ENCODE data around the gene PHYHD1. TPM values are rescaled to one million over a fixed set of nuclear protein-coding genes. Genes with fewer than 3 reads are reported as not detected.

The PHYHD1 gene
- polyA plus RNA-seq, 2 of the 4 experiments (the other 2 are of a cell fraction): not detected

DNA sequence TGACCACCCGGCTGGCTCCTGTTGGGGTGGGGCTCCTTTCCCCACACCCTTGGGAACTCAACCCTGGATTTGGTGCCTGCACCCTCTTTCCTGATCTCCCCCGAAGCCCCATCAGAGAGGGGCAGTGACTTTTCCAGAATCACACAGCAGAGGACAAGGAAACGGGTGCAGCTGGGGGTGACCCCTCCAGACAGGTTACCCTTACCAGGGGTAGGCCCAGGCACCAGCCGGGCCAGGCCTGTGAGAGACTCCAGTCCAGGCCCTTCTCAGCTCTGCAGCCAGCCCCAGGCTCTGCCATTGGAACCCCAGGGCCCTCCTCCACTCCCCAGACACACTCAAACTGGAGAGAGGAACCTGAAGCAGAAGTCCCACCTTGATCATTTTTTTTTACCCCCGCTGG lies 19.0 kb upstream of the PHYHD1 start:
- DNase-seq (ENCODE audit: low read depth in 1 of 2, low spot score in 1 of 2) (no peak), FAIRE-seq (no peak), ATAC-seq (peak in 1 of 2 experiments; percentile 8; a peak in 2 of 6 replicates)
- Histone ChIP-seq H3K4me1 (peaks cover 47% of the 10 kb centered on the region), H3K4me2 (no peak overlapping the region), H3K4me3 (no peak overlapping the region), H3K9me3 (no peaks in the 10 kb centered on the region), H3K27ac (peak overlapping the region; percentile 57 to 63; a peak in 5 of 6 replicates)
- TF ChIP-seq GATA3 (IDR thresholded peaks at IDR 0.05; ENCODE audit: borderline replicate concordance) (no peak), EP300 (IDR thresholded peaks at IDR 0.05) (no peak), HOXA7 (CRISPR knock-in tag; IDR thresholded peaks at IDR 0.05) (no peak), ZFP36 (IDR thresholded peaks at IDR 0.05; ENCODE audit: borderline replicate concordance, partially characterized antibody) (no peak), HOXB13 (CRISPR knock-in tag; IDR thresholded peaks at IDR 0.05; ENCODE audit: low read depth) (no peak), FOSB (CRISPR knock-in tag; IDR thresholded peaks at IDR 0.05) (no peak), BHLHE40 (IDR thresholded peaks at IDR 0.05; ENCODE audit: low read depth, low read length) (no peak), FOXS1 (CRISPR knock-in tag; IDR thresholded peaks at IDR 0.05) (no peak), POLR2AphosphoS2 (conservative IDR thresholded peaks at IDR 0.05; ENCODE audit: low read length) (no peak), JUNB (IDR thresholded peaks at IDR 0.05) (no peak), CHD4 (IDR thresholded peaks at IDR 0.05; ENCODE audit: borderline replicate concordance) (no peak), RNF2 (IDR thresholded peaks at IDR 0.05; ENCODE audit: borderline replicate concordance, low read depth) (no peak), NR3C1 (IDR thresholded peaks at IDR 0.05) (no peak), KDM5A (IDR thresholded peaks at IDR 0.05) (no peak), TFCP2L1 (CRISPR knock-in tag; IDR thresholded peaks at IDR 0.05) (no peak)
- TF ChIP-seq, protein P1, sequence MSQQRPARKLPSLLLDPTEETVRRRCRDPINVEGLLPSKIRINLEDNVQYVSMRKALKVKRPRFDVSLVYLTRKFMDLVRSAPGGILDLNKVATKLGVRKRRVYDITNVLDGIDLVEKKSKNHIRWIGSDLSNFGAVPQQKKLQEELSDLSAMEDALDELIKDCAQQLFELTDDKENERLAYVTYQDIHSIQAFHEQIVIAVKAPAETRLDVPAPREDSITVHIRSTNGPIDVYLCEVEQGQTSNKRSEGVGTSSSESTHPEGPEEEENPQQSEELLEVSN (IDR thresholded peaks at IDR 0.05; ENCODE audit: borderline replicate concordance, low read depth): no peak
- TF ChIP-seq, protein P2, sequence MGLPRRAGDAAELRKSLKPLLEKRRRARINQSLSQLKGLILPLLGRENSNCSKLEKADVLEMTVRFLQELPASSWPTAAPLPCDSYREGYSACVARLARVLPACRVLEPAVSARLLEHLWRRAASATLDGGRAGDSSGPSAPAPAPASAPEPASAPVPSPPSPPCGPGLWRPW (IDR thresholded peaks at IDR 0.05): no peak
- TF ChIP-seq, protein P3, sequence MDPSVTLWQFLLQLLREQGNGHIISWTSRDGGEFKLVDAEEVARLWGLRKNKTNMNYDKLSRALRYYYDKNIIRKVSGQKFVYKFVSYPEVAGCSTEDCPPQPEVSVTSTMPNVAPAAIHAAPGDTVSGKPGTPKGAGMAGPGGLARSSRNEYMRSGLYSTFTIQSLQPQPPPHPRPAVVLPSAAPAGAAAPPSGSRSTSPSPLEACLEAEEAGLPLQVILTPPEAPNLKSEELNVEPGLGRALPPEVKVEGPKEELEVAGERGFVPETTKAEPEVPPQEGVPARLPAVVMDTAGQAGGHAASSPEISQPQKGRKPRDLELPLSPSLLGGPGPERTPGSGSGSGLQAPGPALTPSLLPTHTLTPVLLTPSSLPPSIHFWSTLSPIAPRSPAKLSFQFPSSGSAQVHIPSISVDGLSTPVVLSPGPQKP (IDR thresholded peaks at IDR 0.05; ENCODE audit: low read depth, low read length): no peak
- TF ChIP-seq, protein P4, sequence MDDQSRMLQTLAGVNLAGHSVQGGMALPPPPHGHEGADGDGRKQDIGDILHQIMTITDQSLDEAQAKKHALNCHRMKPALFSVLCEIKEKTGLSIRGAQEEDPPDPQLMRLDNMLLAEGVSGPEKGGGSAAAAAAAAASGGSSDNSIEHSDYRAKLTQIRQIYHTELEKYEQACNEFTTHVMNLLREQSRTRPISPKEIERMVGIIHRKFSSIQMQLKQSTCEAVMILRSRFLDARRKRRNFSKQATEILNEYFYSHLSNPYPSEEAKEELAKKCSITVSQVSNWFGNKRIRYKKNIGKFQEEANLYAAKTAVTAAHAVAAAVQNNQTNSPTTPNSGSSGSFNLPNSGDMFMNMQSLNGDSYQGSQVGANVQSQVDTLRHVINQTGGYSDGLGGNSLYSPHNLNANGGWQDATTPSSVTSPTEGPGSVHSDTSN (IDR thresholded peaks at IDR 0.05): no peak
- ChIA-PET CTCF (interaction anchor here (3.3 kb wide), 1 partner anchor 26 kb away, joined by 22 read pairs; no protein-coding TSS in a partner anchor), POLR2A (no interaction called here)
- WGBS (ENCODE audit: missing lambda C conversion rate): 83% methylated on average over 4 of the region's 5 CpGs

DNA sequence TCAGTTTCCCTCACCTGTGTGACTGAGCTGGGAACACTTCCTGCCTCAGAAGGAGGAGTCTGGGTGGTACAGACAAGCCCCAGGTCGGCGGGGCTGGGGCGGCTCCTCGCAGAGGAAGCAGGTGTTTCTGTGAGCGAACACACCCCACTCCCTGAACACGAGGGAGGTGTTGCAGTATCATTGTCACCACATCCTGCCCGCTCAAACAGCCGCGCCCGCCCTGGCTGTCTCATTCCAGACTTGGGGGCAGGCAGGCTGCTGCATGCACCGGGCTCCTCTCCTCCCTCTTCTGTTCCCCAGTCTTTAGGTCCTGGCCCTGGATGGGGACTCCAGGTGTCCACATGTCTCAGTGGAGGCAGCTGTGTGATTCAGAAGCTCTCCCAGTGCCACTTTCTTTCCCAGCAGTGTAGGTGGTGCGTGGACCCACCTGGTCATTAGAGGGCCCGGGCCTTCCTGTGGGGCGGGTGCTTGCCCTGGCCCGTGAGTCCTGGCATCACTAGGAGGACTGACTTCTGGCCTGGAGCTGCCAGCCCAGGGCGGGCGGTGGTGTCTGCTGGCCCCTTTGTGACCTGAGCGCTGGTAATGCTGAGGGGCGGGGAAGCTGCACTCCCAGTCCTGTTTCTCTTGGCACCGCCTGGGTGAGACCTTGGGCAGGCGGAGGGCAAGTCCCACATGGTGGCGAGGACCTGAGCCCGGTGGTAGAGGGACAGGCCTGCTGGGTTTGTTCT lies 18.3 kb upstream of the PHYHD1 start:
- no peak overlapping the region for H3K4me3 ChIP-seq
- TF ChIP-seq FOSB (CRISPR knock-in tag; IDR thresholded peaks at IDR 0.05): no peak
- no peak for TF ChIP-seq POLR2AphosphoS2 (conservative IDR thresholded peaks at IDR 0.05; ENCODE audit: low read length)
- no peak for TF ChIP-seq NPAS2 (CRISPR knock-in tag; IDR thresholded peaks at IDR 0.05; ENCODE audit: borderline replicate concordance)
- no peak for TF ChIP-seq ZSCAN20 (CRISPR knock-in tag; IDR thresholded peaks at IDR 0.05)
- TF ChIP-seq HOXA7 (CRISPR knock-in tag; IDR thresholded peaks at IDR 0.05): no peak
- FAIRE-seq: no peak
- ATAC-seq: peak; percentile 15 to 28; a peak in 5 of 6 replicates
- 75% methylated on average over 16 of the region's 23 CpGs for whole genome bisulfite sequencing (ENCODE audit: missing lambda C conversion rate)
- H3K9me3 ChIP-seq: no peaks in the 10 kb centered on the region
- peak overlapping the region; percentile 57 to 63 for H3K27ac ChIP-seq
- CTCF ChIA-PET: interaction anchor here (3.3 kb wide), 1 partner anchor 25 kb away, joined by 22 read pairs; no protein-coding TSS in a partner anchor
- peaks cover 47% of the 10 kb centered on the region for H3K4me1 ChIP-seq
- POLR2A ChIA-PET: interaction anchor here (0.5 kb wide), 1 partner anchor 25 kb away, joined by 4 read pairs; no protein-coding TSS in a partner anchor
- H3K4me2 ChIP-seq: peak overlapping the region; percentile 16; the same call in 1 of the 3 replicates
- DNase-seq (ENCODE audit: low read depth in 1 of 2, low spot score in 1 of 2): no peak

Data from A549 (cell line).